GM19395 (cell line): ENCODE results near the gene DCTPP1.
A peak's percentile ranks its signal among the peaks of the same experiment; 100 is the strongest.

ENCODE experiments used
- ATAC-seq: cut with Tn5 transposase; IDR thresholded peaks from one replicate; pipeline ENCODE4 v1.9.1; 2021; ENCODE audit warnings: mild to moderate bottlenecking, moderate library complexity; ENCODE audit not compliant: unreplicated experiment

Gene DCTPP1

GRCh38 chr16:30447512-30448226 is 17.8 kb upstream of the DCTPP1 start:
- ATAC-seq, result no peak

- no peak for ATAC-seq
Observed at GRCh38 chr16:30446203-30446595, 16.4 kb upstream of the DCTPP1 start.

- ATAC-seq, result peak; percentile 87
Observed at GRCh38 chr16:30445408-30446202, 15.8 kb upstream of the DCTPP1 start, which contains the start of gene SEPHS2. SEPHS2 (minus strand) TSS chr16:30445874; CDS start chr16:30445727, 147 bp downstream.

- ATAC-seq, result peak; percentile 25
Observed at GRCh38 chr16:30445149-30445407, 15.2 kb upstream of the DCTPP1 start.

- ATAC-seq, result no peak
Observed at GRCh38 chr16:30444231-30445148, 14.7 kb upstream of the DCTPP1 start.

- ATAC-seq, result no peak
Observed at GRCh38 chr16:30443631-30444030, 13.8 kb upstream of the DCTPP1 start.

GRCh38 chr16:30439720-30440348 is 10.0 kb upstream of the DCTPP1 start:
- no peak for ATAC-seq

GRCh38 chr16:30438835-30439234 is 9.0 kb upstream of the DCTPP1 start:
- no peak for ATAC-seq

GRCh38 chr16:30437511-30438046 is 7.7 kb upstream of the DCTPP1 start:
- no peak for ATAC-seq

- no peak for ATAC-seq
Observed at GRCh38 chr16:30434852-30435251, 5.0 kb upstream of the DCTPP1 start.

- ATAC-seq, result no peak
Observed at GRCh38 chr16:30430428-30430970, 669 bp upstream of the DCTPP1 start.

- peak; percentile 18 for ATAC-seq
Observed at GRCh38 chr16:30429418-30429677, 482 bp downstream of the DCTPP1 start.

GRCh38 chr16:30428055-30428454 is 1.8 kb downstream of the DCTPP1 start:
- ATAC-seq, result no peak

GRCh38 chr16:30421010-30421409 is 8.8 kb downstream of the DCTPP1 start:
- ATAC-seq, result no peak

- no peak for ATAC-seq
Observed at GRCh38 chr16:30418350-30419181, 11.3 kb downstream of the DCTPP1 start.

- peak; percentile 78 for ATAC-seq
Observed at GRCh38 chr16:30417529-30418349, 12.1 kb downstream of the DCTPP1 start.

- ATAC-seq, result no peak
Observed at GRCh38 chr16:30416624-30417528, 13.0 kb downstream of the DCTPP1 start.

GRCh38 chr16:30416047-30416603 is 13.7 kb downstream of the DCTPP1 start:
- no peak for ATAC-seq
